HCT116 (cell line): Measurements from ENCODE around the gene GAS2L2. TPM values are rescaled to one million over a fixed set of nuclear protein-coding genes. Genes with fewer than 3 reads are reported as not detected.

Source experiments
- ATAC-seq: fragments of 200-7000 bp; cut with Tn5 transposase; 2 replicates; pipeline ENCODE4 v1.9.1; 2020; ENCODE audit warnings: mild to moderate bottlenecking, moderate library complexity
- BruUV-seq: library from RNA; stranded (reverse); fragments of 400-500 nt; replicated peaks from 2 replicates; lab custom pipeline; 2021; lab: Mats Ljungman, UMichigan
- CTCF ChIA-PET: fragments of 300-600 bp; sonication (Branson Sonifier 250); formaldehyde crosslinking; loops from one replicate; lab custom pipeline; 2021; ENCODE audit warnings: antibody characterized with exemption; lab: Charles Lee
- POLR2A ChIA-PET: fragments of 300-600, 350-600 bp; sonication (Branson Sonifier 250); formaldehyde crosslinking; loops from one replicate; lab custom pipeline; 2021; ENCODE audit warnings: antibody characterized with exemption; lab: Charles Lee
- RAD21 ChIA-PET, 2 experiments: fragments of 300-600 bp; sonication (Branson Sonifier 250); formaldehyde crosslinking; loops; one replicate each; lab custom pipeline; 2023; ENCODE audit warnings: low total read pairs in 2 of 2; ENCODE audit not compliant: uncharacterized antibody in 2 of 2, unreplicated experiment in 2 of 2, low non-redundant PET in 1 of 2; lab: Charles Lee
- DNase-seq: peaks from one replicate; pipeline ENCODE4 v3.0.0-alpha.2; 2010; ENCODE audit warnings: low read depth, low spot score
- H2AFZ ChIP-seq: fragments of 200-600 bp; shearing (Covaris generic), sonication (generic); 2 replicates; pipeline ENCODE4 v1.6.1; 2017; ENCODE audit warnings: low read depth, mixed run types, mixed read lengths, antibody characterized with exemption, low read length; ENCODE audit not compliant: poor library complexity, severe bottlenecking
- H3K27ac ChIP-seq: 2 replicates; pipeline ENCODE4 v1.5.1; 2012; ENCODE audit warnings: low read depth, low read length
- H3K27me3 ChIP-seq: fragments of 200-600 bp; sonication (generic); 2 replicates; pipeline ENCODE4 v1.6.1; 2016; ENCODE audit warnings: mixed run types, low read length, mixed read lengths; ENCODE audit not compliant: insufficient read depth
- H3K36me3 ChIP-seq, 2 experiments: fragments of 200-500 bp in 1 of 2; fragments of 200-600 bp in 1 of 2; sonication (Bioruptor generic) in 1 of 2; sonication (generic) in 1 of 2; 2 replicates each; pipeline versions ENCODE4 v1.5.1 to v1.6.1; 2014 to 2016; ENCODE audit warnings: low read length in 2 of 2, inconsistent platforms in 1 of 2, mixed read lengths in 1 of 2, mixed run types in 1 of 2; ENCODE audit not compliant: insufficient read depth in 2 of 2, control insufficient read depth in 1 of 2
- H3K4me1 ChIP-seq, 2 experiments: fragments of 200-600 bp in 1 of 2; sonication (generic) in 1 of 2; 2 replicates each; pipeline versions ENCODE4 v1.5.1 to v1.6.1; 2012 to 2017; ENCODE audit warnings: low read length in 2 of 2, inconsistent platforms in 1 of 2, mild to moderate bottlenecking in 1 of 2, mixed read lengths in 1 of 2, mixed run types in 1 of 2, moderate library complexity in 1 of 2; ENCODE audit not compliant: insufficient read depth in 2 of 2, control insufficient read depth in 1 of 2
- H3K4me2 ChIP-seq: fragments of 200-600 bp; sonication (generic); 2 replicates; pipeline ENCODE4 v1.6.1; 2017; ENCODE audit warnings: mixed run types, low read length, mixed read lengths
- H3K4me3 ChIP-seq, 2 experiments: fragments of 200-600 bp in 1 of 2; sonication (generic) in 1 of 2; replicated peaks in 1 of 2; 2 replicates each; pipeline ENCODE4 v1.5.1; 2011 to 2016; ENCODE audit warnings: low read length in 2 of 2, control low read depth in 1 of 2, low read depth in 1 of 2, mild to moderate bottlenecking in 1 of 2, mixed read lengths in 1 of 2, mixed run types in 1 of 2
- H3K79me2 ChIP-seq: fragments of 200-600 bp; sonication (generic); 2 replicates; pipeline ENCODE4 v1.6.1; 2017; ENCODE audit warnings: mild to moderate bottlenecking, mixed run types, low read length, moderate library complexity, mixed read lengths; ENCODE audit not compliant: insufficient read depth
- H3K9ac ChIP-seq: fragments of 200-600 bp; sonication (generic); 2 replicates; pipeline ENCODE4 v1.6.1; 2016; ENCODE audit warnings: low read length, mixed read lengths
- H3K9me2 ChIP-seq: fragments of 200-600 bp; sonication (generic), shearing (Covaris generic); 2 replicates; pipeline ENCODE4 v1.6.1; 2017; ENCODE audit warnings: mixed run types, mild to moderate bottlenecking, moderate library complexity; ENCODE audit not compliant: insufficient read depth
- H3K9me3 ChIP-seq, 2 experiments: fragments of 200-500 bp in 1 of 2; fragments of 200-600 bp in 1 of 2; sonication (Bioruptor generic) in 1 of 2; sonication (generic) in 1 of 2; 2 replicates each; pipeline ENCODE4 v1.6.1; 2014 to 2017; ENCODE audit warnings: low read length in 2 of 2, mixed read lengths in 2 of 2, inconsistent platforms in 1 of 2, low read depth in 1 of 2, mild to moderate bottlenecking in 1 of 2, mixed run types in 1 of 2, moderate library complexity in 1 of 2; ENCODE audit not compliant: control insufficient read depth in 1 of 2, insufficient read depth in 1 of 2
- H4K20me1 ChIP-seq: fragments of 200-600 bp; sonication (generic), shearing (Covaris generic); 2 replicates; pipeline ENCODE4 v1.6.1; 2017; ENCODE audit warnings: mixed run types, mild to moderate bottlenecking, moderate library complexity; ENCODE audit not compliant: insufficient read depth
- ELF1 ChIP-seq: IDR thresholded peaks from 2 replicates; pipeline ENCODE4 v1.6.1; 2012; ENCODE audit warnings: low read depth, borderline replicate concordance
- EZH2 ChIP-seq: fragments of 200-600 bp; sonication (generic); IDR thresholded peaks from 2 replicates; pipeline ENCODE4 v1.6.1; 2017; ENCODE audit warnings: antibody characterized with exemption, mixed run types
- FOSL1 ChIP-seq: IDR thresholded peaks from 2 replicates; pipeline ENCODE4 v1.6.1; 2012; ENCODE audit warnings: low read depth
- JUND ChIP-seq: IDR thresholded peaks from 2 replicates; pipeline ENCODE4 v1.6.1; 2012
- SIN3A ChIP-seq: IDR thresholded peaks from 2 replicates; pipeline ENCODE4 v1.6.1; 2012; ENCODE audit warnings: low read depth
- TCF7L2 ChIP-seq: IDR thresholded peaks from 2 replicates; pipeline ENCODE4 v1.7.0; 2011; ENCODE audit warnings: borderline replicate concordance, inconsistent platforms; ENCODE audit not compliant: insufficient read depth, insufficient read length; ENCODE audit errors: extremely low read depth
- YY1 ChIP-seq: IDR thresholded peaks from 2 replicates; pipeline ENCODE4 v1.6.1; 2011; ENCODE audit warnings: low read length, low read depth, moderate library complexity, mild to moderate bottlenecking; ENCODE audit not compliant: insufficient replicate concordance; ENCODE audit errors: extremely low read depth
- intact Hi-C: fragments of 100-400 bp; cut with micrococcal nuclease; formaldehyde crosslinking; loops from 2 replicates; pipeline ENCODE4 v1.10.0; 2022
- total RNA-seq: library from RNA; stranded (reverse); gene quantifications from one replicate; pipeline ENCODE4 v1.2.1, GENCODE V29; 2021; ENCODE audit not compliant: unreplicated experiment
- TF ChIP-seq, protein P1 (sequence below): IDR thresholded peaks from 2 replicates; pipeline ENCODE4 v1.6.1; 2011; ENCODE audit warnings: mild to moderate bottlenecking, low read length, moderate library complexity; ENCODE audit not compliant: insufficient replicate concordance; ENCODE audit errors: extremely low read depth
- TF ChIP-seq, protein P2 (sequence below), 3 experiments: fragments of 200-600 bp in 1 of 3; sonication (generic) in 1 of 3; IDR thresholded peaks in 2 of 3; conservative IDR thresholded peaks in 1 of 3; 2 replicates each; pipeline ENCODE4 v1.5.1; 2012 to 2017; ENCODE audit warnings: low read depth in 2 of 3, low read length in 2 of 3, antibody characterized with exemption in 1 of 3, borderline replicate concordance in 1 of 3, control low read depth in 1 of 3, mild to moderate bottlenecking in 1 of 3, mixed read lengths in 1 of 3, mixed run types in 1 of 3, moderate library complexity in 1 of 3; ENCODE audit not compliant: insufficient read depth in 1 of 3
- TF ChIP-seq, protein P3 (sequence below): IDR thresholded peaks from 2 replicates; pipeline ENCODE4 v1.6.1; 2012
- TF ChIP-seq, protein P4 (sequence below): IDR thresholded peaks from 2 replicates; pipeline ENCODE4 v1.6.1; 2012; ENCODE audit warnings: low read depth

The GAS2L2 gene
- total RNA-seq, 1 experiment from 2014 or later = not detected

DNA sequence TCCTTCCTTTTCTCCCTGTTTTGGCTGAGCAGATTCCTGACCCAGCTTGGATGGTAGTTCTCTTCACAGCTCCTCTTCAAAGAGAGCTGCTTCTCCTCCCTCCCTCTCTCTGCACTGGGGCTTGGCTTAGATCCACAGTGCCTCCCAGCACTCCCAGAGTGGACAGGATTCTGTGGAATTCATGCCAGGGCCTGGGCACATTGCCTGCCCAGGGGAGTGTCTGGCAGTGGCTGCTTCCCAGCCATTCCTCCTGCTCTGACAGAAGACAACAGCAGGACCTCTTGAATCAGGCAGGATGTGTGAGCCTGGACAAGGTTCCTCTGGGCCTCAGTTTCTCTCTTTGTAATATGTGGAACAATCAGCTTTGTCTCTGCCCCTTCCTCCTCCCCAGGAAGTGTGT lies 46.9 kb upstream of the GAS2L2 start (continued):
- TF ChIP-seq, protein P1, sequence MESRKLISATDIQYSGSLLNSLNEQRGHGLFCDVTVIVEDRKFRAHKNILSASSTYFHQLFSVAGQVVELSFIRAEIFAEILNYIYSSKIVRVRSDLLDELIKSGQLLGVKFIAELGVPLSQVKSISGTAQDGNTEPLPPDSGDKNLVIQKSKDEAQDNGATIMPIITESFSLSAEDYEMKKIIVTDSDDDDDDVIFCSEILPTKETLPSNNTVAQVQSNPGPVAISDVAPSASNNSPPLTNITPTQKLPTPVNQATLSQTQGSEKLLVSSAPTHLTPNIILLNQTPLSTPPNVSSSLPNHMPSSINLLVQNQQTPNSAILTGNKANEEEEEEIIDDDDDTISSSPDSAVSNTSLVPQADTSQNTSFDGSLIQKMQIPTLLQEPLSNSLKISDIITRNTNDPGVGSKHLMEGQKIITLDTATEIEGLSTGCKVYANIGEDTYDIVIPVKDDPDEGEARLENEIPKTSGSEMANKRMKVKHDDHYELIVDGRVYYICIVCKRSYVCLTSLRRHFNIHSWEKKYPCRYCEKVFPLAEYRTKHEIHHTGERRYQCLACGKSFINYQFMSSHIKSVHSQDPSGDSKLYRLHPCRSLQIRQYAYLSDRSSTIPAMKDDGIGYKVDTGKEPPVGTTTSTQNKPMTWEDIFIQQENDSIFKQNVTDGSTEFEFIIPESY = no peak
- TF ChIP-seq YY1 = no peak
- TF ChIP-seq, all 23 proteins: peak for 0

DNA sequence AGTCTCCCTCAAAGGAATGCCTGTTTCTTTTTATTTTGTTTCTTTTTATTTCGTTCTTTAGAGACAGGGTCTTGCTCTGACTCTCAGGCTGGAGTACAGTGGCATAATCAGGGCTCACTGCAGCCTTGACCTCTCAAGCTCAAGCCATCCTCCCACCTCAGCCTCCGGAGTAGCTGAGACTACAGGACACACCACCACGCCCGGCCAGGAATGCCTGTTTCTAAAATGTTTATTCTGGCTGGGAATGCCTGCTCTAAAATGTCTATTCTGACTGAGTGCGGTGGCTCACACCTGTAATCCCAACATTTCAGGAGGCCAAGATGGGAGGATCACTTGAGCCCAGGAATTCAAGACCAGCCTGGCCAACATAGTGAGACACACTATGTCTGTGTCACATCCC lies 44.9 kb upstream of the GAS2L2 start:
- TF ChIP-seq FOSL1 = no peak
- no peak for TF ChIP-seq TCF7L2
- TF ChIP-seq JUND = no peak
- no peak for TF ChIP-seq EZH2
- no peak for TF ChIP-seq ELF1
- TF ChIP-seq SIN3A = no peak
- TF ChIP-seq, protein P2, sequence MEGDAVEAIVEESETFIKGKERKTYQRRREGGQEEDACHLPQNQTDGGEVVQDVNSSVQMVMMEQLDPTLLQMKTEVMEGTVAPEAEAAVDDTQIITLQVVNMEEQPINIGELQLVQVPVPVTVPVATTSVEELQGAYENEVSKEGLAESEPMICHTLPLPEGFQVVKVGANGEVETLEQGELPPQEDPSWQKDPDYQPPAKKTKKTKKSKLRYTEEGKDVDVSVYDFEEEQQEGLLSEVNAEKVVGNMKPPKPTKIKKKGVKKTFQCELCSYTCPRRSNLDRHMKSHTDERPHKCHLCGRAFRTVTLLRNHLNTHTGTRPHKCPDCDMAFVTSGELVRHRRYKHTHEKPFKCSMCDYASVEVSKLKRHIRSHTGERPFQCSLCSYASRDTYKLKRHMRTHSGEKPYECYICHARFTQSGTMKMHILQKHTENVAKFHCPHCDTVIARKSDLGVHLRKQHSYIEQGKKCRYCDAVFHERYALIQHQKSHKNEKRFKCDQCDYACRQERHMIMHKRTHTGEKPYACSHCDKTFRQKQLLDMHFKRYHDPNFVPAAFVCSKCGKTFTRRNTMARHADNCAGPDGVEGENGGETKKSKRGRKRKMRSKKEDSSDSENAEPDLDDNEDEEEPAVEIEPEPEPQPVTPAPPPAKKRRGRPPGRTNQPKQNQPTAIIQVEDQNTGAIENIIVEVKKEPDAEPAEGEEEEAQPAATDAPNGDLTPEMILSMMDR (IDR thresholded peaks at IDR 0.05 in 2 of 3, conservative IDR thresholded peaks at IDR 0.05 in 1 of 3; ENCODE audit: borderline replicate concordance in 1 of 3, insufficient read depth in 1 of 3, low read depth in 2 of 3, low read length in 2 of 3) = no peak
- TF ChIP-seq, protein P3, sequence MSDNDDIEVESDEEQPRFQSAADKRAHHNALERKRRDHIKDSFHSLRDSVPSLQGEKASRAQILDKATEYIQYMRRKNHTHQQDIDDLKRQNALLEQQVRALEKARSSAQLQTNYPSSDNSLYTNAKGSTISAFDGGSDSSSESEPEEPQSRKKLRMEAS = no peak
- TF ChIP-seq, protein P4, sequence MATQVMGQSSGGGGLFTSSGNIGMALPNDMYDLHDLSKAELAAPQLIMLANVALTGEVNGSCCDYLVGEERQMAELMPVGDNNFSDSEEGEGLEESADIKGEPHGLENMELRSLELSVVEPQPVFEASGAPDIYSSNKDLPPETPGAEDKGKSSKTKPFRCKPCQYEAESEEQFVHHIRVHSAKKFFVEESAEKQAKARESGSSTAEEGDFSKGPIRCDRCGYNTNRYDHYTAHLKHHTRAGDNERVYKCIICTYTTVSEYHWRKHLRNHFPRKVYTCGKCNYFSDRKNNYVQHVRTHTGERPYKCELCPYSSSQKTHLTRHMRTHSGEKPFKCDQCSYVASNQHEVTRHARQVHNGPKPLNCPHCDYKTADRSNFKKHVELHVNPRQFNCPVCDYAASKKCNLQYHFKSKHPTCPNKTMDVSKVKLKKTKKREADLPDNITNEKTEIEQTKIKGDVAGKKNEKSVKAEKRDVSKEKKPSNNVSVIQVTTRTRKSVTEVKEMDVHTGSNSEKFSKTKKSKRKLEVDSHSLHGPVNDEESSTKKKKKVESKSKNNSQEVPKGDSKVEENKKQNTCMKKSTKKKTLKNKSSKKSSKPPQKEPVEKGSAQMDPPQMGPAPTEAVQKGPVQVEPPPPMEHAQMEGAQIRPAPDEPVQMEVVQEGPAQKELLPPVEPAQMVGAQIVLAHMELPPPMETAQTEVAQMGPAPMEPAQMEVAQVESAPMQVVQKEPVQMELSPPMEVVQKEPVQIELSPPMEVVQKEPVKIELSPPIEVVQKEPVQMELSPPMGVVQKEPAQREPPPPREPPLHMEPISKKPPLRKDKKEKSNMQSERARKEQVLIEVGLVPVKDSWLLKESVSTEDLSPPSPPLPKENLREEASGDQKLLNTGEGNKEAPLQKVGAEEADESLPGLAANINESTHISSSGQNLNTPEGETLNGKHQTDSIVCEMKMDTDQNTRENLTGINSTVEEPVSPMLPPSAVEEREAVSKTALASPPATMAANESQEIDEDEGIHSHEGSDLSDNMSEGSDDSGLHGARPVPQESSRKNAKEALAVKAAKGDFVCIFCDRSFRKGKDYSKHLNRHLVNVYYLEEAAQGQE = no peak
- ATAC-seq (no peak), DNase-seq (no peak)
- RAD21 ChIA-PET = no interaction called here
- Histone ChIP-seq H3K4me3 (no peak overlapping the region), H3K9ac (no peak overlapping the region), H3K4me2 (no peak overlapping the region), H3K9me2 (no peaks in the 10 kb centered on the region), H3K27ac (no peak overlapping the region), H3K4me1 (peaks cover 8 to 22% of the 10 kb centered on the region in 2 experiments), H4K20me1 (no peaks in the 10 kb centered on the region), H2AFZ (no peak overlapping the region), H3K9me3 (no peaks in the 10 kb centered on the region), H3K79me2 (no peaks in the 10 kb centered on the region), H3K36me3 (no peaks in the 10 kb centered on the region), H3K27me3 (no peaks in the 10 kb centered on the region)
- intact Hi-C loops = no loop called here
- POLR2A ChIA-PET = no interaction called here
- no TSS peak for BruUV-seq
- CTCF ChIA-PET = interaction anchor here (1.5 kb wide), 1 partner anchor 11 kb away, joined by 6 read pairs; the partner anchor contains the start of gene TAF15
